Panc1 (cell line): ENCODE data around the gene HSP90B1.

Experiments used
- CTCF ChIP-seq: fragments of 450-650 bp; IDR thresholded peaks from 2 replicates; pipeline ENCODE4 v1.5.1; 2017; ENCODE audit warnings: mild to moderate bottlenecking
- POLR2AphosphoS5 ChIP-seq: IDR thresholded peaks from 2 replicates; pipeline ENCODE4 v1.6.1; 2012; ENCODE audit warnings: mild to moderate bottlenecking, low read depth, low read length, moderate library complexity
- REST ChIP-seq, 2 experiments: IDR thresholded peaks; 2 replicates each; pipeline ENCODE4 v1.6.1; 2011 to 2012; ENCODE audit warnings: low read depth in 2 of 2, control low read depth in 1 of 2, low read length in 1 of 2, mild to moderate bottlenecking in 1 of 2, moderate library complexity in 1 of 2; ENCODE audit not compliant: insufficient read depth in 1 of 2
- TCF7L2 ChIP-seq: IDR thresholded peaks from 2 replicates; pipeline ENCODE4 v1.6.1; 2011; ENCODE audit warnings: mild to moderate bottlenecking, low read depth, low read length, inconsistent platforms

GRCh38 chr12:103905730-103906349 lies 24.4 kb upstream of the HSP90B1 start:
- TF ChIP-seq POLR2AphosphoS5 = no peak
- TF ChIP-seq CTCF = no peak
- no peak for TF ChIP-seq REST (IDR thresholded peaks at IDR 0.05; ENCODE audit: insufficient read depth in 1 of 2, low read depth in 2 of 2, low read length in 1 of 2)
- no peak for TF ChIP-seq TCF7L2
